ENCODE results near the gene DACT2. TPM values are rescaled to one million over a fixed set of nuclear protein-coding genes. Genes with fewer than 3 reads are reported as not detected.

Gene DACT2
- total and polyA plus RNA-seq, 8 donors, result 0.87 to 6.5 (median 3.1) TPM

DNA sequence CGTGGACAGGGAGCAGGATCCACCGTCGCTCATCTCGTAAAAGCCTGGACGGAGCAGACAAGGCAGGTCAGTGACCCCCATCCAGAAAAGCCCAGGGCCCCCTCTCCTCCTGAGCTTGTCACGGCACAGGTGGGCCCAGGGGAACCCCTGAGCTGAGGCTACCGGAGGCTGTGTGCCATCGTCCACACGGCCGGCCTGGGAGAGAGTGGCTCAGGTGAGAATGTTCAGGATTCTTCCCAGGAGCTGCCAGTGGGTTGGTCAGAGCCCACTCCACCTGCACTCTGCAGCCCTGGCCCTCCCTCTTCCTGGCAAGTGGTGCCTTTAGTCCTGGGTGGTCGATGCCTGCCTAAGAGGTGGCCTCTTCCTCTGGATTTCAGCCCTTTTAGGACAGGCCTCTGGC is 9.2 kb downstream of the DACT2 start:
- Histone ChIP-seq H3K4me1 (no peaks in the 10 kb centered on the region), H3K9me3 (no peaks in the 10 kb centered on the region), H3K36me3 (peaks cover 0 to 4% (median 0%) of the 10 kb centered on the region in 3 donors), H3K4me3 (no peak overlapping the region), H3K27me3 (no peaks in the 10 kb centered on the region), H3K27ac (no peak overlapping the region)
- TF ChIP-seq, protein P1, sequence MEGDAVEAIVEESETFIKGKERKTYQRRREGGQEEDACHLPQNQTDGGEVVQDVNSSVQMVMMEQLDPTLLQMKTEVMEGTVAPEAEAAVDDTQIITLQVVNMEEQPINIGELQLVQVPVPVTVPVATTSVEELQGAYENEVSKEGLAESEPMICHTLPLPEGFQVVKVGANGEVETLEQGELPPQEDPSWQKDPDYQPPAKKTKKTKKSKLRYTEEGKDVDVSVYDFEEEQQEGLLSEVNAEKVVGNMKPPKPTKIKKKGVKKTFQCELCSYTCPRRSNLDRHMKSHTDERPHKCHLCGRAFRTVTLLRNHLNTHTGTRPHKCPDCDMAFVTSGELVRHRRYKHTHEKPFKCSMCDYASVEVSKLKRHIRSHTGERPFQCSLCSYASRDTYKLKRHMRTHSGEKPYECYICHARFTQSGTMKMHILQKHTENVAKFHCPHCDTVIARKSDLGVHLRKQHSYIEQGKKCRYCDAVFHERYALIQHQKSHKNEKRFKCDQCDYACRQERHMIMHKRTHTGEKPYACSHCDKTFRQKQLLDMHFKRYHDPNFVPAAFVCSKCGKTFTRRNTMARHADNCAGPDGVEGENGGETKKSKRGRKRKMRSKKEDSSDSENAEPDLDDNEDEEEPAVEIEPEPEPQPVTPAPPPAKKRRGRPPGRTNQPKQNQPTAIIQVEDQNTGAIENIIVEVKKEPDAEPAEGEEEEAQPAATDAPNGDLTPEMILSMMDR (IDR thresholded peaks at IDR 0.05), result no peak
- DNase-seq, result no peak
- intact Hi-C loops (cut with DNase I), result no loop called here
- no peak for FAIRE-seq
- no peak for ATAC-seq
- WGBS, 2 donors, result 75 to 81% methylated on average over 10 to 11 of the region's 11 CpGs

DNA sequence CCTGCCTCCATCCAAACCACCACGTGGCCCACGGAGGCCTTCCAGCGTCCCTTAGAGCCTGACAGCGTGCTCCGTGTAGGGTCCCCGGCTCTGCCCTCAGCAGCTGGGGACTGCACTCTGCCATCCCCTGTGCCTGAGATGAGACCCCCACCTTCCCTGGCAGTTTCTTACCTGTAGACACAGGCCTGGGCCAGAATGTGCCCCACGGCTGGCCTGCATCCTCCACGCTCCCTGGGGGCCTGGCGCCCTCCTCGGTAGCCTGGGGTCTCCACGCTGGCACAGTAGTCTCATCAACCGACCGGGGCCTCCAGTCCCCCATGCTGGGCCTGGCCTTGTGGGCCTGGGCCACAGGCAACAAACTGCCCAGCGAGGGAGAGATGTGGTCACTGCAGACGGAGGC is 9.6 kb downstream of the DACT2 start:
- intact Hi-C loops (cut with DNase I), result no loop called here
- DNase-seq, result no peak

DNA sequence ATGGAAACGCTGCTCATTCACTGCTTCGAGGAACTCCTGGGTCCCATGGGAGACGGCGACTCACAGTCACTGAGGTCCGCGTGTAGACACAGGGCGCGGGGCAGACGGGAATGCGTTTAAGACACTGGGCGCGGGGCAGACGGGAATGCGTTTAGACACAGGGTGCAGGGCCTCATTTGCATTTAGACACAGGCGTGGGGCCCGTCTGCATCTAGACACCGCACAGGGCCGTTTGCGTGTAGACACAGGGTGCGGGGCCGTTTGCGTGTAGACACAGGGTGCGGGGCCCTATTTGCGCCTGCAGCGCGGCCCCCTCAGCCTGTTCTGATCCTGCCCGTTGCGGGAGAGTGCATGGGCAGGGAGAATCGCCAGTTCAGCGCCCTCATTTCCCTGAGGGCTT is 10.4 kb downstream of the DACT2 start:
- no peaks in the 10 kb centered on the region for H3K27me3 ChIP-seq
- no peak overlapping the region for H3K4me3 ChIP-seq
- no peak for FAIRE-seq
- TF ChIP-seq, protein P1 (IDR thresholded peaks at IDR 0.05), result no peak
- H3K9me3 ChIP-seq, result no peaks in the 10 kb centered on the region
- intact Hi-C loops (cut with DNase I), result no loop called here
- no peak overlapping the region for H3K27ac ChIP-seq
- ATAC-seq, result no peak
- no peaks in the 10 kb centered on the region for H3K4me1 ChIP-seq
- no peak for DNase-seq
- WGBS, 2 donors, result 91 to 92% methylated on average over 30 of the region's 30 CpGs
- H3K36me3 ChIP-seq, result peaks cover 0 to 4% (median 0%) of the 10 kb centered on the region in 3 donors

More for the DNA sequence above, 9.6 kb downstream of the DACT2 start:
- no peak overlapping the region for H3K4me3 ChIP-seq
- FAIRE-seq (no peak), ATAC-seq (no peak)
- no peaks in the 10 kb centered on the region for H3K4me1 ChIP-seq
- no peaks in the 10 kb centered on the region for H3K9me3 ChIP-seq
- no peaks in the 10 kb centered on the region for H3K27me3 ChIP-seq
- peaks cover 0 to 4% (median 0%) of the 10 kb centered on the region in 3 donors for H3K36me3 ChIP-seq
- H3K27ac ChIP-seq, result no peak overlapping the region
- WGBS, 2 donors, result 92 to 93% methylated on average over 15 of the region's 15 CpGs
- TF ChIP-seq, protein P1 (IDR thresholded peaks at IDR 0.05), result no peak

DNA sequence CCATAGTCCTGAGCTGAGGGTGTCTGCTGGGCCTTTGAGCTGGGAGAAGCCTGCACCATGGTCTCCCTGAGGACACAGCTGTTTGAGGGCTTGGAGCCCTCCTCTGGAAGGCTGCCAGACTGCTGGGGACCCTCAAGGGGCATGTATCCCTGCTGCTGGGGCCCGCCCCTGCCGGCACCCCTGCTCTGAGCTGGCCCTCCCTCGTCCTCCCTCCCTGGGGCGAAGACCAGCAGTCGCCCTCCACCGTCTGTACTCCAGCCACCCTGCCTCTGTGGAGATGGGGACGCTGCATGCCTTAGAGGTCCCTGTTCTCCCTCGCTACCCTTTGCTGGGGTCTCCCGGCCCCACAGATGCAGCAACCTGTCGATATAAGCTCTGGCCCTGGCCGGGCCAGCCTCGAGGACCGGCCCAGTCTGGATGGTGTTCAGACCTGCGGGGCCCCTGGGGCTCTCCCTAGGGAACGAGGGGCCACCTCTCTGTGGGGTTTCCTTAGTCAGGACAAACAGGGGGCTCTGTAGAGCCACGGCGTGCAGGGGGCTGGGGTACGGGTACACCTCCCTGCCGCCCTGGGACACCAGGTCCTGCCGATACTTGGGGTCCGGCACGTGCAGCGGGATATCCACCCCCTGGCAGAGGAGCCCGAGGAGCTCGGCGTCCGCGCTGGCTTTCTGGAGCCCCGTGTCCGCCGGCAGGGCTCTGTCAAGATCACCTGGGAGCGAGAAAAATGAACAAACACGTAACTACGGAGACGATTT is 11.0 kb downstream of the DACT2 start:
- Histone ChIP-seq H3K27me3 (no peaks in the 10 kb centered on the region), H3K36me3 (peaks cover 0 to 4% (median 0%) of the 10 kb centered on the region in 3 donors), H3K4me3 (no peak overlapping the region), H3K27ac (no peak overlapping the region), H3K4me1 (no peaks in the 10 kb centered on the region), H3K9me3 (no peaks in the 10 kb centered on the region)
- no peak for FAIRE-seq
- WGBS, 2 donors, result 90 to 92% methylated on average over 35 of the region's 35 CpGs
- no peak for DNase-seq
- ATAC-seq, result peak in 2 of 4 donors; percentile 13 to 28
- intact Hi-C loops (cut with DNase I), result no loop called here
- TF ChIP-seq, protein P1 (IDR thresholded peaks at IDR 0.05), result no peak

DNA sequence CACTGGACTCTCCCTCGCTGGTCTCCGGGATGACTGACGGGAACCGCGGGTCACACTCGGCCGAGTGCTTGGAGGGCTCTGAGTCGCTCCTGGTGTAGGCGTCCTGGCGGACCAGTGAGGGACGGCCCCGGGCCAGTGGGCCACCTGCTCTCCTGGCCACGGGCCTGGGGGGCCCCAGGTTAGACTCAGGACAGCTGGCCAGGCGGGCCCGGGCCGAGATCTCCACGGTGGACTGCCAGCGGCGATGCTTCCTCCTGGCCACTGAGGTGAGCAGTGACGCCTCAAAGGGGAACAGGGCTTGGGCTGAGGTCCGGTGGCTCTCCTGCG is 11.9 kb downstream of the DACT2 start:
- Histone ChIP-seq H3K36me3 (peaks cover 0 to 4% (median 0%) of the 10 kb centered on the region in 3 donors), H3K9me3 (no peaks in the 10 kb centered on the region), H3K27ac (no peak overlapping the region), H3K4me1 (peaks cover 0 to 2% (median 0%) of the 10 kb centered on the region in 3 donors), H3K4me3 (no peak overlapping the region), H3K27me3 (no peaks in the 10 kb centered on the region)
- DNase-seq (no peak), FAIRE-seq (no peak), ATAC-seq (no peak)
- TF ChIP-seq, protein P1 (IDR thresholded peaks at IDR 0.05), result no peak
- whole genome bisulfite sequencing, 2 donors, result 89 to 92% methylated on average over 21 to 22 of the region's 22 CpGs
- intact Hi-C loops (cut with DNase I), result no loop called here
